MCF 10A (cell line): Measurements from ENCODE around the gene CPLANE2. TPM values are rescaled to one million over a fixed set of nuclear protein-coding genes. Genes with fewer than 3 reads are reported as not detected.

ENCODE experiments used
- BruUV-seq: library from RNA; stranded (reverse); fragments of 400-500 nt; replicated peaks from 2 replicates; lab custom pipeline; 2021; lab: Mats Ljungman, UMichigan
- CTCF ChIA-PET: fragments of 300-600 bp; sonication (Branson Sonifier 250); formaldehyde crosslinking; extraction: SDS; loops from one replicate; lab custom pipeline; 2021; ENCODE audit warnings: antibody characterized with exemption, inconsistent platforms; lab: Yijun Ruan, JAX
- POLR2A ChIA-PET: fragments of 300-600, 350-650 bp; sonication (Branson Sonifier 250); formaldehyde crosslinking; extraction: SDS; loops from one replicate; lab custom pipeline; 2020; ENCODE audit warnings: antibody characterized with exemption, inconsistent platforms; lab: Yijun Ruan, JAX
- DNase-seq: peaks from one replicate; pipeline ENCODE4 v3.0.0-alpha.2; 2018; ENCODE audit not compliant: unreplicated experiment
- H3K27ac Mint-ChIP-seq: one replicate; pipeline ENCODE4 v1.8.0; 2022; ENCODE audit warnings: mild to moderate bottlenecking, low read depth, mixed read lengths; ENCODE audit not compliant: unreplicated experiment
- H3K27me3 Mint-ChIP-seq: one replicate; pipeline ENCODE4 v1.8.0; 2022; ENCODE audit warnings: mixed read lengths; ENCODE audit not compliant: insufficient read depth, unreplicated experiment
- H3K36me3 Mint-ChIP-seq: one replicate; pipeline ENCODE4 v1.8.0; 2022; ENCODE audit warnings: mild to moderate bottlenecking, moderate library complexity, mixed read lengths; ENCODE audit not compliant: insufficient read depth, unreplicated experiment
- H3K4me1 Mint-ChIP-seq: one replicate; pipeline ENCODE4 v1.8.0; 2022; ENCODE audit warnings: mixed read lengths; ENCODE audit not compliant: insufficient read depth, unreplicated experiment
- H3K4me3 Mint-ChIP-seq: one replicate; pipeline ENCODE4 v1.8.0; 2022; ENCODE audit warnings: mild to moderate bottlenecking, moderate library complexity, mixed read lengths; ENCODE audit not compliant: unreplicated experiment
- H3K9me3 Mint-ChIP-seq: one replicate; pipeline ENCODE4 v1.8.0; 2022; ENCODE audit warnings: mixed read lengths; ENCODE audit not compliant: unreplicated experiment
- intact Hi-C: fragments of 100-400 bp; cut with micrococcal nuclease; formaldehyde crosslinking; loops from 2 replicates; pipeline ENCODE4 v1.14.1; 2022
- total RNA-seq: library from RNA; stranded (reverse); gene quantifications from 2 replicates; pipeline ENCODE4 v1.2.3, GENCODE V29; 2022
- TF ChIP-seq, protein P1 (sequence below): fragments of 200-600 bp; IDR thresholded peaks from one replicate; pipeline ENCODE4 v1.8.0; 2022; ENCODE audit warnings: antibody characterized with exemption, mild to moderate bottlenecking; ENCODE audit not compliant: unreplicated experiment

CPLANE2 gene
- total RNA-seq, 1 experiment from 2014 or later, result 8.3 TPM

GRCh38 chr1:16231331-16232315 lies 5.4 kb downstream of the CPLANE2 start:
- Mint-ChIP-seq H3K4me3 (no peak overlapping the region), H3K27me3 (no peaks in the 10 kb centered on the region), H3K36me3 (peaks cover 6% of the 10 kb centered on the region), H3K9me3 (no peaks in the 10 kb centered on the region), H3K27ac (no peak overlapping the region), H3K4me1 (peaks cover 7% of the 10 kb centered on the region)
- intact Hi-C loops, result no loop called here
- DNase-seq, result no peak
- BruUV-seq, result no TSS peak
- CTCF ChIA-PET, result no interaction called here
- POLR2A ChIA-PET, result no interaction called here
- TF ChIP-seq, protein P1, sequence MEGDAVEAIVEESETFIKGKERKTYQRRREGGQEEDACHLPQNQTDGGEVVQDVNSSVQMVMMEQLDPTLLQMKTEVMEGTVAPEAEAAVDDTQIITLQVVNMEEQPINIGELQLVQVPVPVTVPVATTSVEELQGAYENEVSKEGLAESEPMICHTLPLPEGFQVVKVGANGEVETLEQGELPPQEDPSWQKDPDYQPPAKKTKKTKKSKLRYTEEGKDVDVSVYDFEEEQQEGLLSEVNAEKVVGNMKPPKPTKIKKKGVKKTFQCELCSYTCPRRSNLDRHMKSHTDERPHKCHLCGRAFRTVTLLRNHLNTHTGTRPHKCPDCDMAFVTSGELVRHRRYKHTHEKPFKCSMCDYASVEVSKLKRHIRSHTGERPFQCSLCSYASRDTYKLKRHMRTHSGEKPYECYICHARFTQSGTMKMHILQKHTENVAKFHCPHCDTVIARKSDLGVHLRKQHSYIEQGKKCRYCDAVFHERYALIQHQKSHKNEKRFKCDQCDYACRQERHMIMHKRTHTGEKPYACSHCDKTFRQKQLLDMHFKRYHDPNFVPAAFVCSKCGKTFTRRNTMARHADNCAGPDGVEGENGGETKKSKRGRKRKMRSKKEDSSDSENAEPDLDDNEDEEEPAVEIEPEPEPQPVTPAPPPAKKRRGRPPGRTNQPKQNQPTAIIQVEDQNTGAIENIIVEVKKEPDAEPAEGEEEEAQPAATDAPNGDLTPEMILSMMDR, result no peak

GRCh38 chr1:16230744-16231143 lies 6.2 kb downstream of the CPLANE2 start:
- H3K9me3 Mint-ChIP-seq, result no peaks in the 10 kb centered on the region
- TSS peak; percentile 23 for BruUV-seq
- POLR2A ChIA-PET, result no interaction called here
- H3K27ac Mint-ChIP-seq, result no peak overlapping the region
- CTCF ChIA-PET, result interaction anchor here (0.6 kb wide), 1 partner anchor 857 kb away, joined by 3 read pairs; no protein-coding TSS in a partner anchor
- TF ChIP-seq, protein P1, result no peak
- no peak overlapping the region for H3K4me3 Mint-ChIP-seq
- peaks cover under 1% of the 10 kb centered on the region for H3K4me1 Mint-ChIP-seq
- intact Hi-C loops, result no loop called here
- DNase-seq, result no peak
- H3K36me3 Mint-ChIP-seq, result peaks cover 6% of the 10 kb centered on the region
- no peaks in the 10 kb centered on the region for H3K27me3 Mint-ChIP-seq

GRCh38 chr1:16229976-16230740 lies 6.8 kb downstream of the CPLANE2 start:
- H3K27ac Mint-ChIP-seq, result no peak overlapping the region

More at GRCh38 chr1:16229976-16230740, 6.8 kb downstream of the CPLANE2 start:
- TF ChIP-seq, protein P1, result no peak
- CTCF ChIA-PET, result interaction anchor here (0.6 kb wide), 2 partner anchors 45 to 856 kb away, joined by 3 read pairs; no protein-coding TSS in a partner anchor
- intact Hi-C loops, result no loop called here
- no peak for DNase-seq
- no peaks in the 10 kb centered on the region for H3K9me3 Mint-ChIP-seq
- H3K4me3 Mint-ChIP-seq, result no peak overlapping the region
- H3K4me1 Mint-ChIP-seq, result no peaks in the 10 kb centered on the region
- H3K36me3 Mint-ChIP-seq, result peaks cover 6% of the 10 kb centered on the region
- POLR2A ChIA-PET, result interaction anchor here (0.6 kb wide), 1 partner anchor 99 kb away, joined by 3 read pairs; no protein-coding TSS in a partner anchor
- H3K27me3 Mint-ChIP-seq, result no peaks in the 10 kb centered on the region
- BruUV-seq, result no TSS peak
